HG03280 (cell line): ENCODE measurements around the gene KLF4.

Experiments
- ATAC-seq: cut with Tn5 transposase; IDR thresholded peaks from one replicate; pipeline ENCODE4 v1.9.1; 2021; ENCODE audit warnings: mild to moderate bottlenecking, moderate library complexity; ENCODE audit not compliant: unreplicated experiment

KLF4 gene

DNA sequence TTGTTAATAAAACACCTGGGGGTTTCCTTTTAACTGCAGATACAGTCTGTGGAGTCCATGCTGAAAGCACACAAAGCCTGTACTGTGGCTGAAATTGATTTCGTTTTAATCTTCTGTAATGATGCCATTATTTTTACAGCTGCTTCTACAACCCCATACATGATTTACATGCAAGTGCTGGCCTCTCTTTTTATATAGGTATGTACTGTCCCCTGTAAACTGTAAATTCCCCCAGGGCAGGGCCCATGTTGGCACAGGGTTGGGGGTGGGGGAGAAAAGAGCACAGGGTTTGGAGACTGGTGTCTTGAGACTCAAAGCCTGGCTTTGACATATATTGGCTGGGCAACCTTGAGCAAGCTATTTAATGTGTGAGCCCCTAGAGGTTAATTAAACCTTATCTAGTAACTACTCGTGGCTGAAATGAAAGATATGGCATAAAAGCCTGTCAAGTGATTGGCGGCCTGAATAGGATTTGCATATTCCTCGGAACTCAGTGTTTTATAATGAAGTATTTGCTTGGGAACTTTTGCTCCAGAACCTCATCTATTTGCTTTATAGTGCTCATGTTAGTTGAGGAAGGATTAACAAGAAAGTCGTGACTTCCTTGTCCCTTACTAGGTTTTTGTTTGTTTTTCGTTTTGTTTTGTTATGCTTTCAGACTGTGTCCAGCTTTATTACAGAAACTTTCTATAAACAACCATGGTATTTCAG is 34.0 kb downstream of the KLF4 start:
- ATAC-seq: no peak

DNA sequence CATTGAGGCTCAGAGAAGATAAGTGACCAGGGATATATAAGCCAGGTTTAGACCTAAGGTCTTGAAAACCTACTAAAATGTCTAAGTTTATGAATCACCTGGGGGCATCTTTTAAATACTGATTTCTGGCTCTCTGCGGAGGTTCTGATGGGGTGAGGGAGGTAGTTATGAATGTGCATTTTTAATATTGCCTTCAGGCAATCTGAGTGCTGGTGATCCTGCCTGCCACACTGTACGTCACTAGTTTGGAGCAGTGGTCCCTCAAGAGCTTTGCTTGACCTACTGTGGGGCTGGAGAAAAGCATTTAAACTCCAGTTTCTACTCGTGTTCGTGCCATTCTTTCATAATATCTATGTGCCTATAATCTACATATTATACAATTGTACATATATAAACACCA is 36.1 kb downstream of the KLF4 start:
- ATAC-seq: no peak

DNA sequence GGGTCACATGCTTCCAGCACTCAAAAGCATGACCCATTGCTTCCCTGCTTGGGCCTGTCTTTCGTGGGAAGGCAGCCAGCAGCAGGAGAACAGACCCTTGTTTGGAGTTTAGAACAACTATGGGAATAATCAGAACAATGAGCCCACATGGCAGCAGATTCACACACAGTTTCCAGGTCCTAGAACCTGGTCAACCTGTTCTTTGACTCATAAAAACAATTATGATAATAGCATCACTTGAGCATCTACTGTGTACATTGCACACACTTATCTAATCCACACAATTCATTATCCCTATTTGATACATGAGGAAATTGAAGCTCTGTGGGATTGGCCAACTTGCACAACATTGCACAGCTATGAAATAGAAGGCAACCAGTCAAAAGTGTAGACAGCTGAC is 41.7 kb downstream of the KLF4 start:
- ATAC-seq: no peak

DNA sequence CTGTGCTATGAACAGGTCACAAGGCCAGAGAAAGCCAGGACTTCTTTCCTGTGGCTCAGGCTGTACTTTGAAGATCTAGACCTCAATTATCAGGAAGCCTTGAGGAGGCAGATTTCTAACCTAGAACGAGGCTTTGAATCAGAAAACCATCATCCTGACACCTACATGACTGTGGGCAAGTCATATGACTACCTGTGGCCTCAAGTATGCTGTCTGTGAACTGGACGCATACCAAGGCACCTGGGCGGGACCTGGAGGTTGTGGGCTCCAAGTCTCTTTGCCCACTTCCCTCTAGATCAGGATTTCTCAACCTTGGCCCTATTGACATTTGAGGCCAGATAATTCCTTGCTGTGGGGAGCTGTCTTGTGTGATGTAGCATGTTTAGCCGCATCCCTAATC is 42.5 kb downstream of the KLF4 start:
- no peak for ATAC-seq

DNA sequence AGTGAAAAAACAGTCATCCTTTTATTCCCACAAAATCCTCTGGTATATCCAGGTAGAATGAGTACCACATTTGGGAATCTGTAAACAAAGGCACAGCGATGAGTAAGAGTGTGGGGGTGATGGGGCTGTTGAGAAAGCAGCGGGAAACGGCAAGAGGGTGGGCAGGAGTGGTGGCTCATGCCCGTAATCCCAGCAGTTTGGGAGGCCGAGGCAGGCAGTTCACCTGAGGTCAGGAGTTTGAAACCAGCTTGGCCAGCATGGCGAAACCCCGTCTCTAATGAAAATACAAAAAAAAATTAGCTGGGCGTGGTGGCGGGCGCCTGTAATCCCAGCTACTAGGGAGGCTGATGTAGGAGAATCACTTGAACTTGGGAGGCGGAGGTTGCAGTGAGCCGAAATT is 43.1 kb downstream of the KLF4 start:
- no peak for ATAC-seq

DNA sequence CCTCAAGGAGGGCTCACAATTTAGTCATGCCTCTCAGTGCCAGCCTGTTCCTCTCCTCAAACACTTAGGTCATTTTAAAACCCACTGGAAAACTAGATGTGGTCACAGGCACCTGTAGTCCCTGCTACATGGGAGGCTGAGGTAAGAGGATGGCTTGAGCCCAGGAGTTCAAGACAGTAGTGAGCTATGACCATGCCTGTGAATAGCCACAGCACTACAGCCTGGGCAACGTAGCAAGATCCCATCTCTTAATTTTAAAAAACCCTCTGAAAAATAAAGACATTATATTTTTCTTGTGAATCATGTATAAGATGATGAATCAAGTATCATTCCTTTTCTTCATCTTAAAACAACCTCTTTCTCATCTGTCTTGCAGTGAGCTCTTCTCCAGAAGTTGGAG is 45.8 kb downstream of the KLF4 start:
- ATAC-seq: no peak

DNA sequence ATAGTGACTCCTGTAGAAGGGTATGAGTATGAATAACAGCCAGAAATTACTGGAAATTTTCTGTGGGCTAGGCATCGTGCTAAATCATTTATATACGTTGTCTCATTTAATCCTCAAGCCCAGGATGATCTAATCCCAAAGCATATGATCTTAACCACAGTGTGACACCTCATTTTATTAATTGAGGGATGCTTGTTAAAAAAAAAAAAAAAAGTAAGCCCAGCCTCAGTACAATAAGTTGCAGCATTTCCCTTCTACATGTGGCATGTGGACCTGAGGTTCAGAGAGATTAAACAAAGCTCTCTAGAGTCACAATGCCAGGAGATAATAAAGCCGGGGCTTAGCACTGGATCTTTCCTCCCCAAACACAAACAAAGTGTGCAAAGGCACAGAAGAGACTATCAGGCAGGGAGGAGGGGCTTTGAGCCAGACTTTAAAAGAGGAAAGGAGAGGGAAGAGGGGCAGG is 49.5 kb downstream of the KLF4 start:
- no peak for ATAC-seq

DNA sequence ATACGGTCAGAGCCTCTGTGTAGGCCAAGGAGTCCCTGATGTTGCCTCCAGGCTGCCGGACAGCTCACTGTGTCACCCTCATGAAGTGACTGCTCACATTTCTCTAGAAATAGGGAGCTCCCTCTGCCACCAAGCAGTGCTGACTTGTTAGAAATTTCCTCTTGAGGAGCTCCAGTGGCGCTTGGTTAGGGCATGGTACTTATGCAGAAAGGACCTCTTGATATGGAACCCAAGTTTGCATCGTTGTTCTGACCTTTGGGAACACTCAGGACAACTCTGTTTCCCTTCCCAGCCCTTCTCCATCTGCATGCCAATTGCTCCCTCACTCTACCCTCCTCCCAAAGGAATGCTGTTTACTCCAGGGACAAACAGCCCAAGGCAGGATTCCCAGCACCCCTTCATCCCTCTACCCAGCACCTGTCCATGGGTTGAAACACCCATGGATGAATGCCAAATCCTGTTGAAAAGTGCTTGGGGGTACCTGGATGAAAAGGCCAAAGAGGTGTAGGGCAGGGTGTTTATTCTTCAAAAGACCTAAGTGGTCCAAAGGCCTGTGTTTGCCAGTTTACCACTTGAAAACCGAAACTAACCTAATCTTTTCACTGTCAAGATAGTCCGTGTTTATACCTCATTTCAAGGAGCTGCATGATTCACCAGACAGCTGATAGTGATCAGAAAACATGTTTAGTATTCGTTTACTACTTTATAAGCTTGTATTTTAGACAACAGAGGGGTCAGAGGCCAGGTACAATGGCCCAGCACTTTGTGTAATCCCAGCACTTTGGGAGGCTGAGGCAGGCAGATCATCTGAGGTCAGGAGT is 51.1 kb downstream of the KLF4 start:
- ATAC-seq: no peak

DNA sequence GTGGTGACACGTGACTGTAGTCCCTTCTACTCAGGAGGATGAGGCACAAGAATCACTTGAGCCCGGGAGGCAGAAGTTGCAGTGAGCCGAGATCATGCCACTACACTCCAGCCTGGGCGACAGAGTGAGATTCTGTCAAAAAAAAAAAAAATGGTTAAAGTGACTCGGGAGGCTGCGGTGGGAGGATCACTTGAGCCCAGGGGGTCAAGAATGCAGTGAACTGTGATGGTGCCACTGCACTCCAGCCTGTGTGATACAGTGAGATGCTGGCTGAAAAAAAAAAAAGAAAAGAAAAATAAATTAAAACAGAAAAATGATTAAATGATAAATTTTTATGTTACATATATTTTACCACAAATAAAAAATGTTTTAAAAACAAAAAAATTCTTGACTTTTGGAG is 51.9 kb downstream of the KLF4 start:
- no peak for ATAC-seq

DNA sequence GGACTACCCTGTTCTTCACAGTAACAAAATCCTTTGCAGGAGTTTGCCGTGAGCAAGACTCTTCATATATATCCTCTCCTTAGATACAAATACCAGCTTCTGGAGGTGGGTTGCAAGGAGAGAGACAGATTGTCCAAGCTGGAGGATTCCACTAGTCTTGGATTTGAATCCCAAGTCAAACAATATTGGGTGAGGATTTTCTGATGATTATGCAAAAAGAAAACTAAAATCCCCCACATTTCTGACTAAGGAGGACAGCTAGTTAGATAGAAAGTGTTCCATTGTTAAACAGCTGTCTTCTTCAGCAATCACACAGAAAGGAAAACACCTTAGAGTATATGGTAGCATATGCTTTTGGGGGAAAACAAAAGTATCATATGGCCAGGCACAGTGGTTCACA is 54.2 kb downstream of the KLF4 start:
- no peak for ATAC-seq
